Measurements from ENCODE around the gene UBE4B. TPM values are rescaled to one million over a fixed set of nuclear protein-coding genes. Genes with fewer than 3 reads are reported as not detected.

The UBE4B gene
- total RNA-seq, 1 donor from 2014 or later = 80.3 TPM

- H3K9me3 ChIP-seq (replicated peaks) = no peaks in the 10 kb centered on the region
- intact Hi-C loops (cut with micrococcal nuclease) = no loop called here
- TF ChIP-seq CTCF (IDR thresholded peaks at IDR 0.05; ENCODE audit: borderline replicate concordance) = no peak
- peaks cover 5% of the 10 kb centered on the region for H3K4me1 ChIP-seq
- no peak overlapping the region for H3K27ac ChIP-seq (replicated peaks)
- H3K4me3 ChIP-seq = no peak overlapping the region
- peaks cover 77% of the 10 kb centered on the region for H3K36me3 ChIP-seq
- H3K27me3 ChIP-seq (ENCODE audit: low read depth) = no peaks in the 10 kb centered on the region
- DNase-seq = no peak
Measured at GRCh38 chr1:10177876-10178275, 145.1 kb downstream of the UBE4B start.

- no peak overlapping the region for H3K27ac ChIP-seq (replicated peaks)
- no peak for DNase-seq
- no peaks in the 10 kb centered on the region for H3K9me3 ChIP-seq (replicated peaks)
- intact Hi-C loops (cut with micrococcal nuclease) = no loop called here
- peaks cover 67% of the 10 kb centered on the region for H3K36me3 ChIP-seq
- H3K27me3 ChIP-seq (ENCODE audit: low read depth) = no peaks in the 10 kb centered on the region
- TF ChIP-seq CTCF (IDR thresholded peaks at IDR 0.05; ENCODE audit: borderline replicate concordance) = no peak
- H3K4me3 ChIP-seq = no peak overlapping the region
- H3K4me1 ChIP-seq = peaks cover 5% of the 10 kb centered on the region
Measured at GRCh38 chr1:10178597-10179405, 146.0 kb downstream of the UBE4B start.

- DNase-seq = no peak
- Histone ChIP-seq H3K4me3 (no peak overlapping the region), H3K27ac (replicated peaks) (no peak overlapping the region), H3K9me3 (replicated peaks) (no peaks in the 10 kb centered on the region), H3K27me3 (ENCODE audit: low read depth) (no peaks in the 10 kb centered on the region), H3K36me3 (peaks cover 62% of the 10 kb centered on the region), H3K4me1 (peaks cover 5% of the 10 kb centered on the region)
- no peak for TF ChIP-seq CTCF (IDR thresholded peaks at IDR 0.05; ENCODE audit: borderline replicate concordance)
- intact Hi-C loops (cut with micrococcal nuclease) = no loop called here
Measured at GRCh38 chr1:10179406-10180091, 146.8 kb downstream of the UBE4B start.

- Histone ChIP-seq H3K36me3 (peaks cover 48% of the 10 kb centered on the region), H3K27ac (replicated peaks) (no peak overlapping the region), H3K4me3 (no peak overlapping the region), H3K4me1 (peaks cover 5% of the 10 kb centered on the region), H3K27me3 (ENCODE audit: low read depth) (no peaks in the 10 kb centered on the region), H3K9me3 (replicated peaks) (no peaks in the 10 kb centered on the region)
- intact Hi-C loops (cut with micrococcal nuclease) = no loop called here
- TF ChIP-seq CTCF (IDR thresholded peaks at IDR 0.05; ENCODE audit: borderline replicate concordance) = no peak
- DNase-seq = no peak
Measured at GRCh38 chr1:10181154-10181553, 148.4 kb downstream of the UBE4B start.

- Histone ChIP-seq H3K27me3 (ENCODE audit: low read depth) (no peaks in the 10 kb centered on the region), H3K36me3 (peaks cover 14% of the 10 kb centered on the region), H3K9me3 (replicated peaks) (peaks cover 6% of the 10 kb centered on the region), H3K4me1 (peaks cover 5% of the 10 kb centered on the region), H3K4me3 (no peak overlapping the region), H3K27ac (replicated peaks) (no peak overlapping the region)
- DNase-seq = no peak
- no peak for TF ChIP-seq CTCF (IDR thresholded peaks at IDR 0.05; ENCODE audit: borderline replicate concordance)
- intact Hi-C loops (cut with micrococcal nuclease) = no loop called here
Measured at GRCh38 chr1:10185759-10186158, 153.0 kb downstream of the UBE4B start.
